Endothelial cell of umbilical vein (primary cell): ENCODE measurements around the gene IL1R2. TPM values are rescaled to one million over a fixed set of nuclear protein-coding genes. Genes with fewer than 3 reads are reported as not detected.

ENCODE experiments used
- BruUV-seq: library from RNA; stranded (reverse); fragments of 400-500 nt; replicated peaks from 2 replicates; lab custom pipeline; 2021; lab: Mats Ljungman, UMichigan
- CTCF ChIA-PET: fragments of 300-600, 350-600 bp; sonication (Branson Sonifier 250); formaldehyde crosslinking; loops from one replicate; lab custom pipeline; 2021; ENCODE audit warnings: antibody characterized with exemption, inconsistent platforms; lab: Charles Lee
- POLR2A ChIA-PET: fragments of 300-600, 350-600 bp; sonication (Branson Sonifier 250); formaldehyde crosslinking; loops from one replicate; lab custom pipeline; 2021; ENCODE audit warnings: antibody characterized with exemption, inconsistent platforms; lab: Charles Lee
- DNase-seq: peaks from one replicate; pipeline ENCODE4 v3.0.0-alpha.2; 2011; ENCODE audit warnings: low read depth, low spot score
- FAIRE-seq: peaks from 2 replicates; lab custom pipeline; 2011; peaks lifted over from hg19 to GRCh38; lab: Jason Lieb, UNC
- H2AFZ ChIP-seq: 2 replicates; pipeline ENCODE4 v1.6.0; 2012; ENCODE audit warnings: low read depth, low read length, control low read depth, inconsistent platforms
- H3K27ac ChIP-seq: 2 replicates; pipeline ENCODE4 v1.5.1; 2011; ENCODE audit warnings: low read depth, mild to moderate bottlenecking, control low read depth, low read length, moderate library complexity; ENCODE audit not compliant: insufficient read depth
- H3K27me3 ChIP-seq, 2 experiments: 2 replicates each; pipeline versions ENCODE4 v1.6.0 to v1.6.1; 2011; ENCODE audit warnings: low read length in 2 of 2, mixed read lengths in 1 of 2; ENCODE audit not compliant: control insufficient read depth in 2 of 2, insufficient read depth in 2 of 2
- H3K36me3 ChIP-seq, 2 experiments: 2 replicates in 1 of 2; 3 replicates in 1 of 2; pipeline ENCODE4 v1.5.1; 2011; ENCODE audit warnings: low read length in 2 of 2, mild to moderate bottlenecking in 1 of 2, moderate library complexity in 1 of 2; ENCODE audit not compliant: control insufficient read depth in 2 of 2, insufficient read depth in 2 of 2; ENCODE audit errors: extremely low read depth in 1 of 2
- H3K4me1 ChIP-seq: 3 replicates; pipeline ENCODE4 v1.5.1; 2011; ENCODE audit warnings: mild to moderate bottlenecking, low read length; ENCODE audit not compliant: control insufficient read depth, insufficient read depth; ENCODE audit errors: extremely low read depth
- H3K4me2 ChIP-seq: 2 replicates; pipeline ENCODE4 v1.6.1; 2011; ENCODE audit warnings: low read length, control low read depth, mixed read lengths; ENCODE audit not compliant: insufficient read depth
- H3K4me3 ChIP-seq, 3 experiments: fragments of 200-600 bp in 1 of 3; sonication (generic), shearing (Covaris generic) in 1 of 3; replicated peaks in 1 of 3; 2 replicates each; pipeline ENCODE4 v1.5.1; 2011 to 2016; ENCODE audit warnings: control low read depth in 3 of 3, low read length in 3 of 3, mild to moderate bottlenecking in 2 of 3, inconsistent platforms in 1 of 3, low read depth in 1 of 3, moderate library complexity in 1 of 3; ENCODE audit not compliant: insufficient read depth in 1 of 3
- H3K79me2 ChIP-seq: 2 replicates; pipeline ENCODE4 v1.6.0; 2012; ENCODE audit warnings: low read length, inconsistent platforms; ENCODE audit not compliant: control insufficient read depth, insufficient read depth
- H3K9ac ChIP-seq: replicated peaks from 2 replicates; pipeline ENCODE3; 2011; ENCODE audit warnings: low read length, control low read depth; ENCODE audit not compliant: insufficient read depth; ENCODE audit errors: extremely low read depth
- H3K9me1 ChIP-seq: replicated peaks from 3 replicates; pipeline ENCODE4 v1.6.0; 2011; ENCODE audit warnings: mild to moderate bottlenecking, low read length; ENCODE audit not compliant: control insufficient read depth, insufficient read depth; ENCODE audit errors: extremely low read depth
- H3K9me3 ChIP-seq: replicated peaks from 2 replicates; pipeline ENCODE4 v1.5.1; 2012; ENCODE audit warnings: low read length, inconsistent platforms; ENCODE audit not compliant: control insufficient read depth, insufficient read depth
- H4K20me1 ChIP-seq: replicated peaks from 2 replicates; pipeline ENCODE3; 2011; ENCODE audit warnings: mild to moderate bottlenecking, low read length; ENCODE audit not compliant: control insufficient read depth, insufficient read depth; ENCODE audit errors: extremely low read depth
- CTCF ChIP-seq, 2 donors: IDR thresholded peaks; 1 replicate in 1 of 2; 2 replicates in 1 of 2; pipeline ENCODE4 v1.5.1; 2011; ENCODE audit warnings: low read length in 2 of 2, mild to moderate bottlenecking in 2 of 2, moderate library complexity in 2 of 2, control low read depth in 1 of 2, inconsistent platforms in 1 of 2, low read depth in 1 of 2; ENCODE audit not compliant: insufficient read depth in 1 of 2; ENCODE audit errors: extremely low read depth in 1 of 2
- EZH2 ChIP-seq: IDR thresholded peaks from 2 replicates; pipeline ENCODE4 v1.6.1; 2012; ENCODE audit warnings: borderline replicate concordance, low read depth, mild to moderate bottlenecking, moderate library complexity, low read length, inconsistent platforms; ENCODE audit not compliant: severe bottlenecking
- FOS ChIP-seq: IDR thresholded peaks from 2 replicates; pipeline ENCODE4 v1.6.1; 2011; ENCODE audit warnings: mild to moderate bottlenecking, low read length, moderate library complexity, borderline replicate concordance; ENCODE audit not compliant: insufficient read depth
- GATA2 ChIP-seq: IDR thresholded peaks from 2 replicates; pipeline ENCODE4 v1.7.0; 2011; ENCODE audit warnings: low read depth, mild to moderate bottlenecking, moderate library complexity, mixed read lengths, low read length; ENCODE audit not compliant: insufficient read length, insufficient read depth
- JUN ChIP-seq: IDR thresholded peaks from 2 replicates; pipeline ENCODE4 v1.6.1; 2011; ENCODE audit warnings: borderline replicate concordance, low read depth; ENCODE audit not compliant: insufficient read length, insufficient read depth
- MAX ChIP-seq: IDR thresholded peaks from 2 replicates; pipeline ENCODE4 v1.6.1; 2011; ENCODE audit not compliant: insufficient read depth, insufficient read length
- MYC ChIP-seq: IDR thresholded peaks from one replicate; pipeline ENCODE4 v1.6.1; 2011; ENCODE audit warnings: mild to moderate bottlenecking, low read depth, low read length
- POLR2A ChIP-seq: IDR thresholded peaks from 2 replicates; pipeline ENCODE4 v1.6.1; 2012; ENCODE audit warnings: low read depth, mild to moderate bottlenecking, control low read depth, low read length
- POLR2AphosphoS5 ChIP-seq: IDR thresholded peaks from 2 replicates; pipeline ENCODE4 v1.6.1; 2012; ENCODE audit warnings: low read depth, mild to moderate bottlenecking, control low read depth, low read length, moderate library complexity; ENCODE audit not compliant: insufficient read depth
- dilution Hi-C: fragments of 300-500 bp; cut with MboI; formaldehyde crosslinking; loops from one replicate; pipeline ENCODE4 v1.15.0; 2019; ENCODE audit warnings: low sequenced_read_pairs; ENCODE audit not compliant: extremely low pct_ligation_motif_present
- intact Hi-C: fragments of 100-400 bp; cut with micrococcal nuclease; formaldehyde crosslinking; loops from one replicate; pipeline ENCODE4 v1.10.0; 2022
- polyA plus RNA-seq, 4 experiments: library from polyadenylated mRNA; depleted of rRNA in 3 of 4; stranded (reverse) in 3 of 4; unstranded in 1 of 4; fragments of >200 nt; gene quantifications; 2 replicates each; pipeline versions ENCODE4 v1.2.1 to v1.2.3, GENCODE V29; 2011 to 2012; ENCODE audit warnings: missing spikeins in 1 of 4
- total RNA-seq: library from RNA; stranded (reverse); gene quantifications from 2 replicates; pipeline ENCODE4 v1.2.3, GENCODE V29; 2021

The IL1R2 gene
- total and polyA plus RNA-seq, 2 donors (not counting 3 experiments of a cell fraction or from before 2014, with no cell fraction given): not detected

GRCh38 chr2:102041351-102041750 lies 49.6 kb downstream of the IL1R2 start:
- H3K9me1 ChIP-seq: no peaks in the 10 kb centered on the region
- H3K4me3 ChIP-seq: no peak overlapping the region
- ChIA-PET POLR2A (no interaction called here), CTCF (no interaction called here)
- dilution Hi-C loops: no loop called here
- intact Hi-C loops: no loop called here
- DNase-seq (no peak), FAIRE-seq (no peak)
- H2AFZ ChIP-seq: no peak overlapping the region
- H3K9ac ChIP-seq: no peak overlapping the region
- H3K36me3 ChIP-seq: no peaks in the 10 kb centered on the region
- H3K27me3 ChIP-seq: no peaks in the 10 kb centered on the region
- H3K27ac ChIP-seq: no peak overlapping the region
- no peak overlapping the region for H3K4me2 ChIP-seq
- TF ChIP-seq POLR2AphosphoS5 (no peak), MYC (no peak), JUN (no peak), GATA2 (no peak), MAX (no peak), FOS (no peak), POLR2A (no peak), EZH2 (no peak), CTCF (IDR thresholded peaks at IDR 0.05; ENCODE audit: extremely low read depth in 1 of 2, insufficient read depth in 1 of 2, low read depth in 1 of 2, low read length in 2 of 2) (no peak)
- H3K79me2 ChIP-seq: no peaks in the 10 kb centered on the region
- BruUV-seq: no TSS peak
- no peaks in the 10 kb centered on the region for H4K20me1 ChIP-seq
- peaks cover 7% of the 10 kb centered on the region for H3K4me1 ChIP-seq
- H3K9me3 ChIP-seq: no peaks in the 10 kb centered on the region
